Stimulated activated CD8-positive, alpha-beta memory T cell treated with anti-CD3 and anti-CD28 coated beads, Interleukin-2, amount 100 ng/mL, for 48 hours (primary cell): ENCODE data around the gene PRRT4.

Source experiments
- DNase-seq, 2 donors: peaks; one replicate each; pipeline ENCODE4 v3.0.0-alpha.2; 2020; ENCODE audit warnings: low read depth in 2 of 2

PRRT4 gene

GRCh38 chr7:128361411-128362379 is at the start of gene PRRT4:
Gene PRRT4 (minus strand): TSS chr7:128361690.
- no peak for DNase-seq

GRCh38 chr7:128410451-128410753 is 48.9 kb upstream of the PRRT4 start:
- no peak for DNase-seq

GRCh38 chr7:128409596-128410450 is 48.3 kb upstream of the PRRT4 start, which contains the start of gene IMPDH1:
Gene IMPDH1 (minus strand): TSS chr7:128409982. CDS start chr7:128409901, 81 bp downstream.
- peak; percentile 81 to 86 for DNase-seq

- no peak for DNase-seq
These were observed 47.5 kb upstream of the PRRT4 start for GRCh38 chr7:128408709-128409595.

GRCh38 chr7:128407751-128408708 is 46.5 kb upstream of the PRRT4 start:
- no peak for DNase-seq

- DNase-seq = no peak
These were observed 45.7 kb upstream of the PRRT4 start for GRCh38 chr7:128407233-128407589.

GRCh38 chr7:128406314-128407232 is 45.1 kb upstream of the PRRT4 start:
- no peak for DNase-seq

GRCh38 chr7:128405471-128406313 is 44.2 kb upstream of the PRRT4 start:
- peak; percentile 35 to 42 for DNase-seq

- no peak for DNase-seq
These were observed 43.5 kb upstream of the PRRT4 start for GRCh38 chr7:128404886-128405470.

- DNase-seq = no peak
These were observed 42.7 kb upstream of the PRRT4 start for GRCh38 chr7:128404143-128404681.

- no peak for DNase-seq
These were observed 42.2 kb upstream of the PRRT4 start for GRCh38 chr7:128403676-128404075.

- DNase-seq = no peak
These were observed 40.9 kb upstream of the PRRT4 start for GRCh38 chr7:128402356-128402755.

GRCh38 chr7:128400566-128400965 is 39.1 kb upstream of the PRRT4 start:
- no peak for DNase-seq

- DNase-seq = no peak
These were observed 38.5 kb upstream of the PRRT4 start for GRCh38 chr7:128399991-128400390.

GRCh38 chr7:128398841-128399135 is 37.3 kb upstream of the PRRT4 start:
- DNase-seq = no peak

GRCh38 chr7:128398016-128398840 is 36.7 kb upstream of the PRRT4 start:
- no peak for DNase-seq

- DNase-seq = no peak
These were observed 34.9 kb upstream of the PRRT4 start for GRCh38 chr7:128396357-128396756.
